ENCODE data around the gene FGD4. TPM values are rescaled to one million over a fixed set of nuclear protein-coding genes. Genes with fewer than 3 reads are reported as not detected.

Gene FGD4
- total RNA-seq, 2 donors from 2014 or later: 36.3 to 54.4 TPM

- no peak for TF ChIP-seq CTCF (IDR thresholded peaks at IDR 0.05)
- Histone ChIP-seq H3K36me3 (replicated peaks in 1 of 2; ENCODE audit: insufficient read depth in 1 of 2, low read depth in 2 of 2) (no peaks in the 10 kb centered on the region), H3K9me3 (no peaks in the 10 kb centered on the region), H3K4me3 (no peak overlapping the region), H3K27ac (no peak overlapping the region), H3K4me1 (peaks cover 7% of the 10 kb centered on the region), H3K27me3 (no peaks in the 10 kb centered on the region)
- ATAC-seq: no peak
- 51 to 79% methylated on average over 2 of the region's 2 CpGs for WGBS, 2 donors
- DNase-seq: no peak
- intact Hi-C loops (cut with DNase I): no loop called here
These were observed 67.8 kb downstream of the FGD4 start for GRCh38 chr12:32466986-32467711.

- WGBS, 2 donors: 74 to 77% methylated on average over 10 of the region's 10 CpGs
- intact Hi-C loops (cut with DNase I): no loop called here
These were observed 68.9 kb downstream of the FGD4 start for GRCh38 chr12:32467959-32468863.

GRCh38 chr12:32470936-32471470 is 71.6 kb downstream of the FGD4 start:
- Histone ChIP-seq H3K9me3 (no peaks in the 10 kb centered on the region), H3K27ac (no peak overlapping the region), H3K4me3 (no peak overlapping the region), H3K27me3 (no peaks in the 10 kb centered on the region), H3K36me3 (replicated peaks in 1 of 2; ENCODE audit: insufficient read depth in 1 of 2, low read depth in 2 of 2) (no peaks in the 10 kb centered on the region), H3K4me1 (peaks cover 7% of the 10 kb centered on the region)
- TF ChIP-seq POLR2A (IDR thresholded peaks at IDR 0.05) (no peak), CTCF (IDR thresholded peaks at IDR 0.05) (no peak)
- DNase-seq: no peak
- intact Hi-C loops (cut with DNase I): no loop called here
- ATAC-seq: no peak
- 73 to 76% methylated on average over 3 of the region's 3 CpGs for WGBS, 2 donors

More at GRCh38 chr12:32467959-32468863, 68.9 kb downstream of the FGD4 start:
- no peak overlapping the region for H3K27ac ChIP-seq
- no peaks in the 10 kb centered on the region for H3K36me3 ChIP-seq (replicated peaks in 1 of 2; ENCODE audit: insufficient read depth in 1 of 2, low read depth in 2 of 2)
- TF ChIP-seq POLR2A (IDR thresholded peaks at IDR 0.05) (no peak), CTCF (IDR thresholded peaks at IDR 0.05) (no peak)
- H3K27me3 ChIP-seq: no peaks in the 10 kb centered on the region
- DNase-seq: no peak
- no peaks in the 10 kb centered on the region for H3K9me3 ChIP-seq
- no peak overlapping the region for H3K4me3 ChIP-seq
- no peak for ATAC-seq
- H3K4me1 ChIP-seq: peaks cover 7% of the 10 kb centered on the region

GRCh38 chr12:32471591-32472001 is 72.2 kb downstream of the FGD4 start:
- DNase-seq: no peak
- Histone ChIP-seq H3K4me3 (no peak overlapping the region), H3K27ac (no peak overlapping the region), H3K36me3 (replicated peaks in 1 of 2; ENCODE audit: insufficient read depth in 1 of 2, low read depth in 2 of 2) (no peaks in the 10 kb centered on the region), H3K4me1 (peaks cover 10% of the 10 kb centered on the region), H3K9me3 (no peaks in the 10 kb centered on the region), H3K27me3 (no peaks in the 10 kb centered on the region)
- no peak for TF ChIP-seq POLR2A (IDR thresholded peaks at IDR 0.05)
- TF ChIP-seq CTCF (IDR thresholded peaks at IDR 0.05): no peak
- intact Hi-C loops (cut with DNase I): no loop called here
- no peak for ATAC-seq
- WGBS, 2 donors: 75% methylated on average over 1 of the region's 1 CpG; no CpG with 5 or more reads in 1 of the 2 donors

All from body of pancreas (tissue), 4 donors.